VCaP (cell line): ENCODE measurements around the gene KLHL14.

Experiments
- H3K27ac ChIP-seq: fragments of 450-650 bp; 2 replicates; pipeline ENCODE4 v1.5.1; 2017
- CTCF ChIP-seq: fragments of 450-650 bp; conservative IDR thresholded peaks from 2 replicates; pipeline ENCODE4 v1.5.1; 2017; ENCODE audit warnings: mild to moderate bottlenecking, moderate library complexity

KLHL14 gene

GRCh38 chr18:32637226-32637625, 135.6 kb downstream of the KLHL14 start:
- no peak overlapping the region for H3K27ac ChIP-seq
- TF ChIP-seq CTCF, result no peak

- no peak overlapping the region for H3K27ac ChIP-seq
- TF ChIP-seq CTCF, result no peak
Measured at GRCh38 chr18:32634876-32635431, 137.9 kb downstream of the KLHL14 start.

- no peak overlapping the region for H3K27ac ChIP-seq
- TF ChIP-seq CTCF, result no peak
Measured at GRCh38 chr18:32629981-32630700, 142.7 kb downstream of the KLHL14 start.

GRCh38 chr18:32629292-32629691, 143.5 kb downstream of the KLHL14 start:
- H3K27ac ChIP-seq, result no peak overlapping the region
- TF ChIP-seq CTCF, result no peak

- no peak for TF ChIP-seq CTCF
Measured at GRCh38 chr18:32624182-32624723, 148.6 kb downstream of the KLHL14 start.

GRCh38 chr18:32623563-32623962, 149.3 kb downstream of the KLHL14 start:
- TF ChIP-seq CTCF, result no peak
- no peak overlapping the region for H3K27ac ChIP-seq

More at GRCh38 chr18:32624182-32624723, 148.6 kb downstream of the KLHL14 start:
- no peak overlapping the region for H3K27ac ChIP-seq
